ENCODE data around the gene ARHGAP33. TPM values are rescaled to one million over a fixed set of nuclear protein-coding genes. Genes with fewer than 3 reads are reported as not detected.

Gene ARHGAP33
- total RNA-seq, 1 experiment from 2014 or later = 43.9 TPM

DNA sequence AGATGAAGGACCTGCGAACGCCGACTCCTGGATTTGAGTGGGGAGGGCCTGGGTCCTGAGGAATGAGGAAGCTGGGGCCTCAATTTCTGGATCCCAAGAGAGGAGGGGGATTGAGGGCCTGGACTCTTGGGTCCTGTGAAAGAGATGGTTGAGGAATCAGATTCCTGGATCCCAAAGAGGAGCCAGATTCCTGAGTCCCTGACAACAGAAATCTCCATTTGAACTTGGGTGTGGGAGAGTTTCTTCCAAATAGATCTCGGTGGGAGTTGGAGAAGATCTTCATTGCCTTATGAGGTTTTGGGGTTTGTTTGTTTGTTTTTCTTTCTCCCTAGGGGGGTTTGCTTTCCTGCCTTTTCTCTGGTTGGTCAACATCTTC, 29.3 kb upstream of the ARHGAP33 start:
- TF ChIP-seq ZNF219 (CRISPR knock-in tag; IDR thresholded peaks at IDR 0.05; ENCODE audit: borderline replicate concordance) (no peak), MYBL2 (CRISPR knock-in tag; IDR thresholded peaks at IDR 0.05) (no peak), FOXJ3 (CRISPR knock-in tag; IDR thresholded peaks at IDR 0.05; ENCODE audit: borderline replicate concordance) (no peak), OVOL2 (CRISPR knock-in tag; IDR thresholded peaks at IDR 0.05; ENCODE audit: borderline replicate concordance) (no peak), ETV6 (CRISPR knock-in tag; IDR thresholded peaks at IDR 0.05) (no peak), ZNF232 (CRISPR knock-in tag; IDR thresholded peaks at IDR 0.05) (no peak), NR1H2 (CRISPR knock-in tag; IDR thresholded peaks at IDR 0.05) (no peak), ZNF423 (CRISPR knock-in tag; IDR thresholded peaks at IDR 0.05) (no peak), SOX15 (CRISPR knock-in tag; IDR thresholded peaks at IDR 0.05) (no peak), ZNF671 (CRISPR knock-in tag; IDR thresholded peaks at IDR 0.05) (no peak)
- TF ChIP-seq, protein P1, sequence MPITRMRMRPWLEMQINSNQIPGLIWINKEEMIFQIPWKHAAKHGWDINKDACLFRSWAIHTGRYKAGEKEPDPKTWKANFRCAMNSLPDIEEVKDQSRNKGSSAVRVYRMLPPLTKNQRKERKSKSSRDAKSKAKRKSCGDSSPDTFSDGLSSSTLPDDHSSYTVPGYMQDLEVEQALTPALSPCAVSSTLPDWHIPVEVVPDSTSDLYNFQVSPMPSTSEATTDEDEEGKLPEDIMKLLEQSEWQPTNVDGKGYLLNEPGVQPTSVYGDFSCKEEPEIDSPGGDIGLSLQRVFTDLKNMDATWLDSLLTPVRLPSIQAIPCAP (CRISPR knock-in tag; IDR thresholded peaks at IDR 0.05) = no peak
- TF ChIP-seq, protein P2, sequence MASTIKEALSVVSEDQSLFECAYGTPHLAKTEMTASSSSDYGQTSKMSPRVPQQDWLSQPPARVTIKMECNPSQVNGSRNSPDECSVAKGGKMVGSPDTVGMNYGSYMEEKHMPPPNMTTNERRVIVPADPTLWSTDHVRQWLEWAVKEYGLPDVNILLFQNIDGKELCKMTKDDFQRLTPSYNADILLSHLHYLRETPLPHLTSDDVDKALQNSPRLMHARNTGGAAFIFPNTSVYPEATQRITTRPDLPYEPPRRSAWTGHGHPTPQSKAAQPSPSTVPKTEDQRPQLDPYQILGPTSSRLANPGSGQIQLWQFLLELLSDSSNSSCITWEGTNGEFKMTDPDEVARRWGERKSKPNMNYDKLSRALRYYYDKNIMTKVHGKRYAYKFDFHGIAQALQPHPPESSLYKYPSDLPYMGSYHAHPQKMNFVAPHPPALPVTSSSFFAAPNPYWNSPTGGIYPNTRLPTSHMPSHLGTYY (CRISPR knock-in tag; IDR thresholded peaks at IDR 0.05) = no peak
- TF ChIP-seq, protein P3, sequence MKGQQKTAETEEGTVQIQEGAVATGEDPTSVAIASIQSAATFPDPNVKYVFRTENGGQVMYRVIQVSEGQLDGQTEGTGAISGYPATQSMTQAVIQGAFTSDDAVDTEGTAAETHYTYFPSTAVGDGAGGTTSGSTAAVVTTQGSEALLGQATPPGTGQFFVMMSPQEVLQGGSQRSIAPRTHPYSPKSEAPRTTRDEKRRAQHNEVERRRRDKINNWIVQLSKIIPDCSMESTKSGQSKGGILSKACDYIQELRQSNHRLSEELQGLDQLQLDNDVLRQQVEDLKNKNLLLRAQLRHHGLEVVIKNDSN (CRISPR knock-in tag; IDR thresholded peaks at IDR 0.05) = no peak
- TF ChIP-seq, protein P4, sequence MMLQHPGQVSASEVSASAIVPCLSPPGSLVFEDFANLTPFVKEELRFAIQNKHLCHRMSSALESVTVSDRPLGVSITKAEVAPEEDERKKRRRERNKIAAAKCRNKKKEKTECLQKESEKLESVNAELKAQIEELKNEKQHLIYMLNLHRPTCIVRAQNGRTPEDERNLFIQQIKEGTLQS (CRISPR knock-in tag; conservative IDR thresholded peaks at IDR 0.05) = no peak
- TF ChIP-seq, protein P5, sequence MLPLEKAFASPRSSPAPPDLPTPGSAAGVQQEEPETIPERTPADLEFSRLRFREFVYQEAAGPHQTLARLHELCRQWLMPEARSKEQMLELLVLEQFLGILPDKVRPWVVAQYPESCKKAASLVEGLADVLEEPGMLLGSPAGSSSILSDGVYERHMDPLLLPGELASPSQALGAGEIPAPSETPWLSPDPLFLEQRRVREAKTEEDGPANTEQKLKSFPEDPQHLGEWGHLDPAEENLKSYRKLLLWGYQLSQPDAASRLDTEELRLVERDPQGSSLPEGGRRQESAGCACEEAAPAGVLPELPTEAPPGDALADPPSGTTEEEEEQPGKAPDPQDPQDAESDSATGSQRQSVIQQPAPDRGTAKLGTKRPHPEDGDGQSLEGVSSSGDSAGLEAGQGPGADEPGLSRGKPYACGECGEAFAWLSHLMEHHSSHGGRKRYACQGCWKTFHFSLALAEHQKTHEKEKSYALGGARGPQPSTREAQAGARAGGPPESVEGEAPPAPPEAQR (CRISPR knock-in tag; IDR thresholded peaks at IDR 0.05) = no peak
- Mint-ChIP-seq H3K9me3 (no peaks in the 10 kb centered on the region), H3K4me3 (peak overlapping the region; percentile 98), H3K4me1 (peaks cover 27% of the 10 kb centered on the region), H3K36me3 (peaks cover 6% of the 10 kb centered on the region; the same call in 1 of the 2 replicates), H3K27me3 (ENCODE audit: low read depth) (no peaks in the 10 kb centered on the region), H3K27ac (peak overlapping the region; percentile 99)
- DNase-seq (ENCODE audit: low spot score) (no peak), ATAC-seq (no peak)
- ChIA-PET POLR2A (interaction anchor here (0.9 to 1.3 kb wide), 4 partner anchors 11 to 102 kb away, joined by 3 to 6 read pairs (median 4); partner anchors contain the start of genes HSPB6 and KMT2B), CTCF (interaction anchor here (0.9 to 2.0 kb wide), 9 partner anchors 10 to 308 kb away, joined by 3 to 41 read pairs (median 5); partner anchors contain the start of genes HSPB6, PROSER3 and THAP8)

DNA sequence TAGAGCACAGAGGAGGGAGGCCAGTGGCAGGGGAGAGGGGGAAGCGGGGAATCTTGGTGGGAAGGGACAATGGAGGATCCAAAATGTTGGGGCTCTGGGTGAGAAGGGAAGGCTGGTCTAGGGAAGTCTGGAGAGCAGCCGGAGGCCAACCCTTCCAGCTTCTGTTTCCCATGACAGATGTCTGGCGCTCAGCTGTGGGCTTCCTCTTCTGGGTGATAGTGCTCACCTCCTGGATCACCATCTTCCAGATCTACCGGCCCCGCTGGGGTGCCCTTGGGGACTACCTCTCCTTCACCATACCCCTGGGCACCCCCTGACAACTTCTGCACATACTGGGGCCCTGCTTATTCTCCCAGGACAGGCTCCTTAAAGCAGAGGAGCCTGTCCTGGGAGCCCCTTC, 28.8 kb upstream of the ARHGAP33 start:
- Mint-ChIP-seq H3K27ac (peak overlapping the region; percentile 99; the same call in 1 of the 2 replicates), H3K36me3 (peaks cover 6% of the 10 kb centered on the region; the same call in 1 of the 2 replicates), H3K9me3 (no peaks in the 10 kb centered on the region), H3K4me3 (peak overlapping the region; percentile 98), H3K27me3 (ENCODE audit: low read depth) (no peaks in the 10 kb centered on the region), H3K4me1 (peaks cover 27% of the 10 kb centered on the region)
- DNase-seq (ENCODE audit: low spot score) (no peak), ATAC-seq (no peak)
- CTCF ChIA-PET = interaction anchor here (1.5 kb wide), 1 partner anchor 44 kb away, joined by 4 read pairs; no protein-coding TSS in a partner anchor
- POLR2A ChIA-PET = no interaction called here
- TF ChIP-seq TCF7 (CRISPR knock-in tag; IDR thresholded peaks at IDR 0.05; ENCODE audit: low read depth) (no peak), ZNF138 (CRISPR knock-in tag; conservative IDR thresholded peaks at IDR 0.05) (no peak), GABPB1 (CRISPR knock-in tag; IDR thresholded peaks at IDR 0.05) (no peak), GRHL2 (CRISPR knock-in tag; IDR thresholded peaks at IDR 0.05; ENCODE audit: insufficient replicate concordance, severe bottlenecking) (no peak)
- TF ChIP-seq, protein P6, sequence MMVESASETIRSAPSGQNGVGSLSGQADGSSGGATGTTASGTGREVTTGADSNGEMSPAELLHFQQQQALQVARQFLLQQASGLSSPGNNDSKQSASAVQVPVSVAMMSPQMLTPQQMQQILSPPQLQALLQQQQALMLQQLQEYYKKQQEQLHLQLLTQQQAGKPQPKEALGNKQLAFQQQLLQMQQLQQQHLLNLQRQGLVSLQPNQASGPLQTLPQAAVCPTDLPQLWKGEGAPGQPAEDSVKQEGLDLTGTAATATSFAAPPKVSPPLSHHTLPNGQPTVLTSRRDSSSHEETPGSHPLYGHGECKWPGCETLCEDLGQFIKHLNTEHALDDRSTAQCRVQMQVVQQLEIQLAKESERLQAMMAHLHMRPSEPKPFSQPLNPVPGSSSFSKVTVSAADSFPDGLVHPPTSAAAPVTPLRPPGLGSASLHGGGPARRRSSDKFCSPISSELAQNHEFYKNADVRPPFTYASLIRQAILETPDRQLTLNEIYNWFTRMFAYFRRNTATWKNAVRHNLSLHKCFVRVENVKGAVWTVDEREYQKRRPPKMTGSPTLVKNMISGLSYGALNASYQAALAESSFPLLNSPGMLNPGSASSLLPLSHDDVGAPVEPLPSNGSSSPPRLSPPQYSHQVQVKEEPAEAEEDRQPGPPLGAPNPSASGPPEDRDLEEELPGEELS (CRISPR knock-in tag; IDR thresholded peaks at IDR 0.05) = no peak
- TF ChIP-seq, protein P7, sequence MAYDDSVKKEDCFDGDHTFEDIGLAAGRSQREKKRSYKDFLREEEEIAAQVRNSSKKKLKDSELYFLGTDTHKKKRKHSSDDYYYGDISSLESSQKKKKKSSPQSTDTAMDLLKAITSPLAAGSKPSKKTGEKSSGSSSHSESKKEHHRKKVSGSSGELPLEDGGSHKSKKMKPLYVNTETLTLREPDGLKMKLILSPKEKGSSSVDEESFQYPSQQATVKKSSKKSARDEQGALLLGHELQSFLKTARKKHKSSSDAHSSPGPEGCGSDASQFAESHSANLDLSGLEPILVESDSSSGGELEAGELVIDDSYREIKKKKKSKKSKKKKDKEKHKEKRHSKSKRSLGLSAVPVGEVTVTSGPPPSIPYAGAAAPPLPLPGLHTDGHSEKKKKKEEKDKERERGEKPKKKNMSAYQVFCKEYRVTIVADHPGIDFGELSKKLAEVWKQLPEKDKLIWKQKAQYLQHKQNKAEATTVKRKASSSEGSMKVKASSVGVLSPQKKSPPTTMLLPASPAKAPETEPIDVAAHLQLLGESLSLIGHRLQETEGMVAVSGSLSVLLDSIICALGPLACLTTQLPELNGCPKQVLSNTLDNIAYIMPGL (CRISPR knock-in tag; IDR thresholded peaks at IDR 0.05) = no peak

Data from WTC11 (cell line).